GM10847 (cell line): ENCODE results near the gene SKIDA1.

Experiments
- POLR2A ChIP-seq: IDR thresholded peaks from 2 replicates; pipeline ENCODE4 v1.6.1; 2011; ENCODE audit not compliant: insufficient read length; ENCODE audit errors: extremely low read depth

The SKIDA1 gene

GRCh38 chr10:21530168-21530567, 4.7 kb upstream of the SKIDA1 start:
- no peak for TF ChIP-seq POLR2A

- no peak for TF ChIP-seq POLR2A
Measured at GRCh38 chr10:21529032-21529910, 3.8 kb upstream of the SKIDA1 start.

GRCh38 chr10:21528236-21529031, 3.0 kb upstream of the SKIDA1 start:
- TF ChIP-seq POLR2A, result no peak

GRCh38 chr10:21527598-21528235, 2.2 kb upstream of the SKIDA1 start:
- TF ChIP-seq POLR2A, result no peak

- no peak for TF ChIP-seq POLR2A
Measured at GRCh38 chr10:21526860-21527597, 1.5 kb upstream of the SKIDA1 start.

- no peak for TF ChIP-seq POLR2A
Measured at GRCh38 chr10:21526188-21526859, 842 bp upstream of the SKIDA1 start.

GRCh38 chr10:21524526-21525366, 736 bp downstream of the SKIDA1 start:
- no peak for TF ChIP-seq POLR2A

- no peak for TF ChIP-seq POLR2A
Measured at GRCh38 chr10:21524131-21524525, 1.4 kb downstream of the SKIDA1 start.

GRCh38 chr10:21523557-21524008, 1.9 kb downstream of the SKIDA1 start:
- no peak for TF ChIP-seq POLR2A

- no peak for TF ChIP-seq POLR2A
Measured at GRCh38 chr10:21522631-21523406, 2.7 kb downstream of the SKIDA1 start.

GRCh38 chr10:21521751-21522533, 3.5 kb downstream of the SKIDA1 start:
- TF ChIP-seq POLR2A, result no peak

- no peak for TF ChIP-seq POLR2A
Measured at GRCh38 chr10:21520949-21521348, 4.5 kb downstream of the SKIDA1 start.
